ENCODE data around the gene MPV17L2.

GRCh38 chr19:18224525-18225354, 31.7 kb downstream of the MPV17L2 start:
- no peak for TF ChIP-seq POLR2A (IDR thresholded peaks at IDR 0.05; ENCODE audit: low read depth, low read length)
- no peak for TF ChIP-seq CTCF (IDR thresholded peaks at IDR 0.05; ENCODE audit: extremely low read depth in 1 of 2, insufficient read depth in 1 of 2, low read depth in 1 of 2, low read length in 2 of 2)
- TF ChIP-seq POLR2AphosphoS5 (IDR thresholded peaks at IDR 0.05; ENCODE audit: insufficient read depth, low read depth, low read length): no peak
- TF ChIP-seq GATA2 (IDR thresholded peaks at IDR 0.05; ENCODE audit: insufficient read depth, insufficient read length, low read depth, low read length): no peak
- TF ChIP-seq FOS (IDR thresholded peaks at IDR 0.05; ENCODE audit: borderline replicate concordance, insufficient read depth, low read length): no peak
- TF ChIP-seq EZH2 (IDR thresholded peaks at IDR 0.05; ENCODE audit: borderline replicate concordance, low read depth, low read length, severe bottlenecking): no peak
